Neuronal stem cell (in vitro differentiated cells): ENCODE measurements around the gene PCBP3.

Experiments used
- DNase-seq: peaks from one replicate; pipeline ENCODE4 v3.0.0-alpha.2; 2013; ENCODE audit warnings: low spot score
- H2AFZ ChIP-seq: one replicate; pipeline ENCODE4 v1.6.1; 2013; ENCODE audit warnings: mild to moderate bottlenecking, low read length, inconsistent platforms
- H2AK5ac ChIP-seq: 2 replicates; pipeline ENCODE4 v1.6.1; 2013; ENCODE audit warnings: low read depth, mild to moderate bottlenecking, inconsistent platforms, low read length, moderate library complexity, mixed read lengths
- H2BK120ac ChIP-seq: 2 replicates; pipeline ENCODE4 v1.6.1; 2013; ENCODE audit warnings: low read depth, mild to moderate bottlenecking, inconsistent platforms, low read length, moderate library complexity, mixed read lengths
- H2BK12ac ChIP-seq: one replicate; pipeline ENCODE4 v1.6.1; 2013; ENCODE audit warnings: low read length, inconsistent platforms
- H2BK15ac ChIP-seq: 2 replicates; pipeline ENCODE4 v1.6.1; 2013; ENCODE audit warnings: mild to moderate bottlenecking, low read length, inconsistent platforms, mixed read lengths
- H2BK5ac ChIP-seq: one replicate; pipeline ENCODE4 v1.6.1; 2013; ENCODE audit warnings: inconsistent platforms, mild to moderate bottlenecking, low read length, moderate library complexity
- H3K14ac ChIP-seq: one replicate; pipeline ENCODE4 v1.6.1; 2013; ENCODE audit warnings: low read length, inconsistent platforms
- H3K18ac ChIP-seq: 2 replicates; pipeline ENCODE4 v1.6.1; 2013; ENCODE audit warnings: low read length, inconsistent platforms
- H3K23ac ChIP-seq: 2 replicates; pipeline ENCODE4 v1.6.1; 2013; ENCODE audit warnings: low read depth, mild to moderate bottlenecking, mixed read lengths, low read length, inconsistent platforms; ENCODE audit not compliant: poor library complexity
- H3K27ac ChIP-seq: replicated peaks from 3 replicates; pipeline ENCODE4 v1.5.1; 2013; ENCODE audit warnings: low read length, inconsistent platforms
- H3K27me3 ChIP-seq, 3 experiments: 2 replicates each; pipeline ENCODE4 v1.6.1; 2013; ENCODE audit warnings: low read length in 3 of 3, mild to moderate bottlenecking in 2 of 3, inconsistent platforms in 1 of 3, low read depth in 1 of 3, mixed read lengths in 1 of 3, moderate library complexity in 1 of 3; ENCODE audit not compliant: control insufficient read depth in 3 of 3, insufficient read depth in 3 of 3
- H3K36me3 ChIP-seq, 2 donors: replicated peaks in 1 of 2; 2 replicates each; pipeline ENCODE4 v1.6.1; 2013; ENCODE audit warnings: low read length in 2 of 2; ENCODE audit not compliant: control insufficient read depth in 2 of 2, insufficient read depth in 2 of 2
- H3K4ac ChIP-seq: 2 replicates; pipeline ENCODE4 v1.6.1; 2013; ENCODE audit warnings: inconsistent platforms, mild to moderate bottlenecking, low read length, moderate library complexity
- H3K4me1 ChIP-seq, 2 donors: 1 replicate in 1 of 2; 2 replicates in 1 of 2; pipeline ENCODE4 v1.6.1; 2013; ENCODE audit warnings: low read length in 2 of 2, low read depth in 1 of 2; ENCODE audit not compliant: control insufficient read depth in 2 of 2, insufficient read depth in 1 of 2
- H3K4me2 ChIP-seq: one replicate; pipeline ENCODE4 v1.6.1; 2013; ENCODE audit warnings: mild to moderate bottlenecking, low read length, inconsistent platforms; ENCODE audit not compliant: insufficient read depth, poor library complexity, severe bottlenecking
- H3K4me3 ChIP-seq, 2 donors: 2 replicates each; pipeline ENCODE4 v1.5.1; 2013; ENCODE audit warnings: low read length in 2 of 2, mild to moderate bottlenecking in 2 of 2, inconsistent platforms in 1 of 2, moderate library complexity in 1 of 2
- H3K79me1 ChIP-seq: one replicate; pipeline ENCODE4 v1.6.1; 2013; ENCODE audit warnings: low read depth, mild to moderate bottlenecking, inconsistent platforms, low read length, moderate library complexity
- H3K9ac ChIP-seq: one replicate; pipeline ENCODE4 v1.6.1; 2013; ENCODE audit warnings: mild to moderate bottlenecking, low read depth, low read length, inconsistent platforms; ENCODE audit not compliant: poor library complexity
- H3K9me3 ChIP-seq, 2 donors: replicated peaks in 1 of 2; 2 replicates each; pipeline versions ENCODE3 to v1.6.1; 2013; ENCODE audit warnings: low read length in 2 of 2, mild to moderate bottlenecking in 2 of 2, inconsistent platforms in 1 of 2, low read depth in 1 of 2, mixed read lengths in 1 of 2, moderate library complexity in 1 of 2; ENCODE audit not compliant: control insufficient read depth in 2 of 2, insufficient read depth in 1 of 2
- H4K8ac ChIP-seq: one replicate; pipeline ENCODE4 v1.6.1; 2013; ENCODE audit warnings: low read depth, mild to moderate bottlenecking, inconsistent platforms, low read length, moderate library complexity
- H4K91ac ChIP-seq: one replicate; pipeline ENCODE4 v1.6.1; 2013; ENCODE audit warnings: low read length, low read depth, mild to moderate bottlenecking, inconsistent platforms; ENCODE audit not compliant: poor library complexity
- WGBS, 2 donors: extraction: QIAGEN DNeasy Blood & Tissue Kit; methylation state at CpG; one replicate each; pipeline ENCODE4 v1.1.7; 2013; ENCODE audit warnings: missing lambda C conversion rate in 2 of 2, mixed read lengths in 1 of 2; ENCODE audit not compliant: insufficient read length in 2 of 2, insufficient replicate concordance in 1 of 2; ENCODE audit errors: extremely low coverage in 2 of 2; 5-methylcytosine and 5-hydroxymethylcytosine counted together

The PCBP3 gene

DNA sequence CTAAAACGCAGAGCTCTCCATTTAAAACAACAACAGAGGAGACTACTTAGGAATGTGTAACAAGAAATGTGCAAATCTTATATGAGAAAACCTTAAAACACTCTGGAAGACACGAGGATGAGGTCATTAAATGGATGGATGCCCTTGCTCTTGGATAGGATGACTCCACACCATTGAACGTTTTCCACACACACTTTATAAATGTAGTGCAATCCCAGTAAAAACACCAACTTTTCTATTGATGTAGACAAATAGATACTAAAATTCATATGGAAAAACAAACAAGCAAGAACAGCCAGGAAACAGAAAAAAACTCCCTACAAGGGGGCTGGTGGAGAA lies 319.7 kb downstream of the PCBP3 start:
- no CpG with 5 or more reads among the region's 3 CpGs for WGBS, 2 donors
- Histone ChIP-seq H3K4me3 (no peak overlapping the region), H3K4me1 (no peaks in the 10 kb centered on the region), H3K79me1 (no peaks in the 10 kb centered on the region), H3K9me3 (peaks cover 4 to 10% of the 10 kb centered on the region in 2 donors), H2AFZ (no peak overlapping the region), H3K27ac (no peak overlapping the region), H4K8ac (no peak overlapping the region), H4K91ac (no peak overlapping the region), H2BK12ac (no peak overlapping the region), H2BK15ac (no peak overlapping the region), H2BK5ac (no peak overlapping the region), H3K27me3 (peaks cover 0 to 4% (median 0%) of the 10 kb centered on the region in 3 experiments), H2BK120ac (no peak overlapping the region), H3K4ac (no peak overlapping the region), H3K18ac (no peak overlapping the region), H3K14ac (no peak overlapping the region), H3K36me3 (no peaks in the 10 kb centered on the region), H3K4me2 (no peak overlapping the region), H3K23ac (no peak overlapping the region), H2AK5ac (no peak overlapping the region), H3K9ac (no peak overlapping the region)
- DNase-seq = no peak

DNA sequence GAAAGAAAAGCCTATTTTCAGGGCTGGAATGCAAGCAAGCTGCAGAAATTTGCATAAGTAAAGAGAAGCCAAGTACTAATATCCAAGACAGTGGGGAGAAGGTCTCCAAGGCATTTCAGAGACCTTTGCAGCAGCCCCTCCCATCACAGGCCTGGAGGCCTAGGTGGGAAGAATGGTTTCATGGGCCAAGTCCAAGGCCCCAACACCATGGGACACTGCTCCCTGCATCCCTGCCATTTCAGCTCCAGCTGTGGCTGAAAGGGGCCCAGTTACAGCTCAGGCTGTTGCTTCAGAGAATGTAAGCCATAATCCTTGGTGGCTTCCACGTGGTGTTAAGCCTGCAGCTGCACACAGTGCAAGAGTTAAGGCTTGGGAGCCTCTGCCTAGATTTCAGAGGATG lies 321.1 kb downstream of the PCBP3 start:
- Histone ChIP-seq H3K4me1 (no peaks in the 10 kb centered on the region), H2AFZ (no peak overlapping the region), H3K27ac (no peak overlapping the region), H3K27me3 (peaks cover 0 to 2% (median 0%) of the 10 kb centered on the region in 3 experiments), H2BK15ac (no peak overlapping the region), H3K18ac (no peak overlapping the region), H2BK5ac (peak overlapping the region; percentile 56), H3K79me1 (no peaks in the 10 kb centered on the region), H3K4me2 (no peak overlapping the region), H2BK12ac (no peak overlapping the region), H3K23ac (no peak overlapping the region), H3K4me3 (no peak overlapping the region), H3K9me3 (peaks cover 4 to 9% of the 10 kb centered on the region in 2 donors), H2AK5ac (no peak overlapping the region), H3K4ac (no peak overlapping the region), H4K91ac (no peak overlapping the region), H2BK120ac (no peak overlapping the region), H3K36me3 (no peaks in the 10 kb centered on the region), H3K9ac (no peak overlapping the region), H4K8ac (no peak overlapping the region), H3K14ac (peak overlapping the region; percentile 27)
- DNase-seq = no peak
- no CpG with 5 or more reads among the region's 1 CpG for WGBS, 2 donors

DNA sequence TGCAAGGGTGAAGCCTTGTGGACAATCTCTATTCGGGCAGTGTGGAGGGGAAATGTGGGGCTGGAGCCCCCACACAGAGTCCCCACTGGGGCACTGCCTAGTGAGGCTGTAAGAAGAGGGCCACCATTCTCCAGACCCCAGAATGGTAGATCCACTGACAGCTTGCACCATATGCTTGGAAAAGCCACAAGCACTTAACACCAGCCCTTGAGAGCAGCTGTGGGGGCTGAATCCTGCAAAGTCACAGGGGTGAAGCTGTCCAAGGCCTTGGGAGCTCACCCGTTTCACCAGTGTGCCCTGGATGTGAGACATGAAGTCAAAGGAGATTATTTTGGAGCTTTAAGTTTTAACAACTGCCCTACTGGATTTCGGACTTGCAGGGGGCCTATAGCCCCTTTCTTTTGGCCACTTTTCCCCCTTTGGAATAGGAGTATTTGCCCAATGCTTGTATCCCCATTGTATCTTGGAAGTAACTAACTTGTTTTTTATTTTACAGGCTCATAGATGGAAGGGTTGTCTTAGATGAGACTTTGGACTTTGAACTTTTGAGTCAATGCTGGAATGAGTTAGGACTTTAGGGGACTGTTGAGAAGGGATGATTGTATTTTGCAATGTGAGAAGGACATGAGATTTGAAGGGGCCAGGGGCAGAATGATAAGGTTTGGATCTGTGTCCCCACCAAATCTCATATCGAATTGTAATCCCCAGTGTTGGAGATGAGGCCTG lies 321.7 kb downstream of the PCBP3 start:
- Histone ChIP-seq H2BK12ac (no peak overlapping the region), H3K27me3 (no peaks in the 10 kb centered on the region), H3K79me1 (no peaks in the 10 kb centered on the region), H3K18ac (no peak overlapping the region), H3K14ac (peak overlapping the region; percentile 17), H3K9ac (no peak overlapping the region), H2BK120ac (no peak overlapping the region), H3K27ac (no peak overlapping the region), H3K23ac (no peak overlapping the region), H2BK15ac (no peak overlapping the region), H2BK5ac (peak overlapping the region; percentile 56), H2AFZ (no peak overlapping the region), H2AK5ac (no peak overlapping the region), H3K4me1 (peaks cover 2% of the 10 kb centered on the region in 2 donors), H3K4me3 (no peak overlapping the region), H4K91ac (no peak overlapping the region), H3K4ac (no peak overlapping the region), H3K36me3 (no peaks in the 10 kb centered on the region), H3K9me3 (peaks cover 3 to 4% of the 10 kb centered on the region in 2 donors), H3K4me2 (no peak overlapping the region), H4K8ac (no peak overlapping the region)
- no peak for DNase-seq
- WGBS, 2 donors = no CpG with 5 or more reads among the region's 4 CpGs

DNA sequence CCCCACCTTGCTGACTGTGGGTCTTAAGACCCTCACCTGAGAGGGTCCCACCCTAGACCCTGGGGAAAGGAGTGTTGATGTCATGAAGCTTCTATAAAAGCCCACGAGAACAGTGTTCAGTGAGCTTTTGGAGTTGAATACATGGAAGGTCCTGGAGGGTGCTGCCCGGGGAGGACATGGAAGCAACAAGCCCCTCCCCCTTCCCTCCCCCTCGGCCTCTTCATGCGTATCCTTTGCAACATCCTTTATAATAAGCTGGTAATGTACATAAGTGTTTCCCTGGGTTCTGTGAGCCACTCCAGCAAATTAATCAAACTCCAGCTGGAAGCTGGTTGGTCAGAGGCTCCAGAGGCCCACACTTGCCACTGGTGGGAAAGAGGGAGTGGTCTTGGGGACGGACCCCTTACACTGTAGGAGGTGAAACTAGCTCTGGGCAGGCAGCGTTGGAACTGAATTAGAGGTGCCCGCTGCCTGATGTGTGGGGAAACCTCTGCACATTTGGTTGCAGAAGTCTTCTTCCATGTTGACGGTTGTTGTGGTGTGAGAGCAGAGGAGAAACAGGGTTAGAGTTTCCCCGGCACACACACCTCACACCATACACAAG lies 323.4 kb downstream of the PCBP3 start:
- Histone ChIP-seq H3K27me3 (peaks cover 0 to 1% (median under 1%) of the 10 kb centered on the region in 3 experiments), H3K4me2 (no peak overlapping the region), H3K4me3 (no peak overlapping the region), H3K36me3 (no peaks in the 10 kb centered on the region), H2BK120ac (no peak overlapping the region), H2AFZ (no peak overlapping the region), H2BK12ac (no peak overlapping the region), H3K18ac (no peak overlapping the region), H3K79me1 (no peaks in the 10 kb centered on the region), H3K4me1 (peaks cover 4 to 8% of the 10 kb centered on the region in 2 donors), H4K91ac (no peak overlapping the region), H2BK5ac (no peak overlapping the region), H2AK5ac (no peak overlapping the region), H3K4ac (no peak overlapping the region), H3K14ac (no peak overlapping the region), H3K9ac (no peak overlapping the region), H3K23ac (no peak overlapping the region), H4K8ac (peak overlapping the region; percentile 27), H3K9me3 (peaks cover 0 to 3% of the 10 kb centered on the region in 2 donors), H2BK15ac (no peak overlapping the region), H3K27ac (no peak overlapping the region)
- WGBS, 2 donors = no CpG with 5 or more reads among the region's 9 CpGs
- no peak for DNase-seq
